EH (cell line): ENCODE measurements around the gene RAB8B.
"Not testable (repeated sequence)": the region's sequence is repeated elsewhere in the genome, so short reads cannot be mapped to it uniquely, and the experiment has no call there.

Experiments used
- DNase-seq: peaks from one replicate; pipeline ENCODE4 v3.0.0-alpha.2; 2015; ENCODE audit warnings: low read depth

RAB8B gene

DNA sequence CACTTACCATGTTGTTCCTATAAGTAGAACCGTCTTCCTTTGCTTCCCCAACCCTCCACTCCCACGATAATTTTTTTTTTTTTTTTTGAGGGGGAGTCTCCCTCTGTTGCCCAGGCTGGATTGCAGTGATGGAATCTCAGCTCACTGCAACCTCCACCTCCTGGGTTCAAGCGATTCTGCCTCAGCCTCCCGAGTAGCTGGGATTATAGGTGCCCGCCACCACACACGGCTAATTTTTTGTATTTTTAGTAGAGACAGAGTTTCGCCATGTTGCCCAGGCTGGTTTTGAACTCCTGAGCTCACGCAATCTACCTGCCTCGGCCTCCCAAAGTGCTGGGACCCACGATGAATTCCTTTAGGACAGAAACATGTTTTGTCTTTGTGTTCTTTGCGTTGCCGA is 19.4 kb downstream of the RAB8B start:
- DNase-seq, result not testable (repeated sequence)

DNA sequence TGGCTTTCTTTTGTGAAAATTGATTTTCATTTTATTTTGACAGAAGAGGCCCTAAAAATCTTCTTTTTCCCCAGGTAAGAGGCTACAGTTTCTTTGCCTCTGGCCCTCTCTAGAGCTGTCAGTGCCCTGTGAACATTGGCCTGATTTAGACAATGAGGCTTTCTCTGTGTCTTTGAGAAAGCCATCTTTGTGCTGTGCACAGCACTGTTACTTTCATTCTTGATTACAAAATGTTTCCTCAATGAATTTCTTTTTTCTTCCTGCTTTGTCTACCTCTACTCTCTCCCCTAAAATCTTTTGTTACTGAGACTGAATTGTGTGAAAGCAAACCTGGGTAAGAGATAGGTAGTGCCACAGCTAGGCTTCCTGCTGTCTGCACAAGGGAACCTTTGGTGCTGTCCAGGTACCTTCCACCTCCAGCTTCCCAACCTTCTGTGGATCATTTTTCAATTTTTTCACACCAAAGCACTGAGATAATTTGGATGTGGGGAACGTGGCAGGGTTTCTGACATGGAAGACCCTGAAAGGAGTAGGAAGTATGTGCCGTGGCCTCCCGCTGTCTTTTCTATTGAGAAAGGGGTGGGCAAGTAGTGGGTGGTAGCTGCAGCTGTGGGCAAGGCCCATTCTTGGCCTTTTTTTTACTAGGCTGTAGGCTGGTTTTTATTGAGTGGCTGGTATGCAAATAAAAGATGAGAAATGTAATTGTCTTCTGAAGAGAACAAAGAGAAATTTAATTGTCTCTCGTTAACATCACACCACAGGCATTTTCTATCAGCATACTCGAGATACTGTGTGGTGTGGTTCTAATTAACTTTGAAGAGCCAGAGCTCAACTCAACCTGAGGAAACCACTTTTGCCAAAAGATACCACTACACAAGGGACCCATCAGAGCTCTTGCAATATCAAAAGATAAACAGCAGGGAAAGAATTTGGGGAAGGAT is 21.0 kb downstream of the RAB8B start:
- DNase-seq, result peak; percentile 55

DNA sequence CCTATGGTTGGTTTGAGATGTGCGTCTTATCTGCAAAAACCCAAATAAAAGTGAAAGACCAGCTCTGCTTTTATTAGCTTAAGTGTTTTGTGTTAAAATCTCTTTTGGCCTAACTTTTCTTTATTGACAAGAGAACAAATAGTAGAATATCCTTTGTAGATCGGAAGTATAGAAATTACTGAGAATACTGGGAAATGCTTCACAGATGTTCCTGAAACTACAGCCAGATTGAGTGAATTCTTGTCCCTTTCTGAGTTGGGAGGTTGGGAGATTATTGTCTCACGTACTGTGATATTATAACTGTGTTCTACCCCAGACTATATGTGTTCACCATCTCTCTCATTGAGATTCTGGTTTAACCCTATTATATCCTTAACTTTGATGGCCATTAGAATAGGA is 21.7 kb downstream of the RAB8B start:
- DNase-seq, result no peak

DNA sequence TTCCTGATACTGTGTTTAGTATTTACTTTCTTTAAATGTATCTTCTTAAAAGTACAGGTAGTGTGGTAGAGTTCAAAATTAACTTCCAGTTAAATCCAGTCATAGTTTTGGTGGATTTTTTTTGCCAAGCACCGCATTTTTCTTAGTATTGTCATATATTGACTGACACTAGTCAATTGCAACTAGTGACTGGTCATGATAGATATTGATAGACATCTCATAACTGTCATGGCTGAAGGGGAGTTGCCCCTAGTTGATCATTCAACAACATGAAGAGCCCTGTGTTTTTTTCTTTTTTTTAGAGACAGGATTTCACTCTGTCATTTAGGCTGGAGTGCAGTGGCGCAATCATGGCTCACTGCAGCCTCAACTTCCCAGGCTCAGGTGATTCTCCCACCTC is 22.1 kb downstream of the RAB8B start:
- no peak for DNase-seq

DNA sequence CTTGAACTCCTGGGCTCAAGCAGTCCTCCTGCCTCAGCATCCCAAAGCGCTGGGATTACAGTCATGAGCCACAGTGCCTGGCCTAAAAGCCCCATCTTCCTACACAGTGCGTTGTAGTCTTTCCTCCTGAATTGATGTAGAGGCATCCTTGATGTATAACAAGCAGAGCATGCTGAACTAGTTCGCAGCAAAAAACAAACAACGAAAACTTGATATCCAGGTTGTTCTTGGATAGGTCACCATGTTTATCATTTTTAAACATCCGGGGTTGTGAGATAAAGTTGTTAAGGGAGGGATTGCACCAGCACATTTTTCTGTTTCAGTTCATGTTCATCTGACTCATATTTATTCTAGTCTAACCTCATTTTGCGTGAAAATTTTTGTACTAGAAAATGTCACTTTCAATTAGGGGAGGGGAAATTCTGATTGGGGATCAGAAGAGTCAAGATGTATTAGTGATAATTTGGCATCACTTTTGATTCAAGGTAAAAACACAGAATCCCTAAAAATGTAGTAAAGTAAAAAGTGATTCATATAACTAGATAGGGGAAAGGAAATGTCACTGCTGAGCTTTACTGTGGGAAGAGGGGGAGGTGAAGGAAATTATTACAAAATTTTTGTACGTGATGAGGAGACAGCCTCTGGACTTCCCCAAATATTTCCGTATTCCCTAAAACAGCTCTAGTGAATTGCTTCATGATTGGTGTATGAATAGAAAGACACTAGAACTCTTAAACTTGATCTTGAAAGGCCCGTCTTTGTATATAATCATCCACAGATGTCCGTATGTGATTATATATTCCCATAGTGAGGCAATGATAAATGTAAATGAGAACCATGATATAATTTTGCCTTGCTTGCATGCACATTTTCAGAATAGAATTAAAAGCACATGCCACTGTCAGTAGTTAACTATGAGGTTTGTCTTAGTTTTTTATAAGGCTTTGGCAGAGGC is 22.9 kb downstream of the RAB8B start:
- DNase-seq, result peak; percentile 86

DNA sequence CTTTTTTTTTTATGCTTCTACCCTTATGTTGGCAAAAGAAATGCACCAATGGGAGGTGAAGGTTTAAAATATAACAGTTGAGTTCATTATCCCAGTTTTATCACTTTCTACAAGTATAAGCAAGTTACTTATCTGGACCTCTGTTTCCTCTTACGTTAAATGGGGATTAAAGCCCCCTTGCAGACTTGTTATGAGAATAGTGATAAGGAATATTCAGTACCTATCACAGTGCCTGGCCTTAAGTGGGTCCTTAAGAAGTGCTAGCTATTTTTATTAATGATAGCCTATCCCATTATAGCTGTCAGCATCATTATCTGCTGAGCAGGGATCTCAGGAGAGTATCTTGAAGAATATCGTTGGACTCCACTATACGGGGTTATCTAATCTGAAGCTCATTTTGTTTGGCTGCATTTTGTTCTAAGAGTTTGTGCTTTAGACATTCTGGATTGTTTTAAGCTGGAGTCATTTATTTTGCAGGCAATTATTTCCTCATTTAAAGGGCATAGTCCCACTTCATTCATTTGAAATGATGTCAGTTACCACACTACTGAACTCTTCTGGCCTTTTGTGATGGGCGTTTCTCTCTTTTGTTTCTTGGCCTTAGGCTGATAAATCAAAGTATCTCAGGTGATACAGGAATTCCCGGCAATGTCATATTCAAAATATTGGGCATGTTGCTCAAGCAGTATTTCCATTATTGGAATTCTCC is 28.8 kb downstream of the RAB8B start:
- peak; percentile 84 for DNase-seq

DNA sequence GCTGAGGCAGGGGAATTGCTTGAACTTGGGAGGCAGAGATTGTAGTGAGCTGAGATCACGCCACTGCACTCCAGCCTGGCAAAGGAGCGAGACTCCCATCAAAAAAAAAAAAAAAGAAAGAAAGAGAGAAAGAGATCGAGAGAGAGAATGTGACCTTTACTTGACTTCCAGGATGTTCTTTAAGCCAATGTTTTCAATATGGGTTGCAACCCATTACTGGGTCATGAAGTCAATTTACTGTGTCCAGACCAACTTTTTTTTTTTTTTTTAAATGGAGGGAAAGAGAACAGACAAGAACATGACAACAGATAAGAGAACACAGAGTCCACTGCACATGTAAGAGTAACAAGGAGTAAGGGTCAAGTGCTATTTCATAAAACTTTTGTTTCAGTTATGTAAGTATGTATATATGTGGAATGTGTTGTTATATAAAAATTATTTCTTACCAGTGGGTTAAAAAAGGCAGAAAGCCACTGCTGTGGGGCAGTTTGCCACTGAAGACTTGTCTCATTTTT is 29.8 kb downstream of the RAB8B start:
- no peak for DNase-seq

DNA sequence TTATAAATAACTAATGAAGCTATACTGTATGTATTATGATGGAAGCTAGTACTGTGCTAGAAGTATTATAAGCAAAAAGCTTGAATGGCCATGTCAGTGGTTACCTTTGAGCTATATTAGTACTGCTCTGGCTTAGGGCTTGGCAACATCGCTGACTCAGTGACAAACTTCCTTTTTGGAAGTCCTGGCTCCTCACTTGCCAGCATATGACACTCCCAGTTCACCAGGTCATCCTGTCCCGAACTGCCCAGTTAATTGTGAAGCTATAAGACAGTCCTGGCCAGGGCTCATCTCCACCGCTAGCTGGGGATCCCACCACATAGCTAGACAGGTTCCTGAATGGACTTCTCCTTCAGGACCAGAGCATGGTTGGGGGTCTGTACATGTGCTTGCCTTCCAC is 31.9 kb downstream of the RAB8B start:
- DNase-seq, result peak; percentile 50

DNA sequence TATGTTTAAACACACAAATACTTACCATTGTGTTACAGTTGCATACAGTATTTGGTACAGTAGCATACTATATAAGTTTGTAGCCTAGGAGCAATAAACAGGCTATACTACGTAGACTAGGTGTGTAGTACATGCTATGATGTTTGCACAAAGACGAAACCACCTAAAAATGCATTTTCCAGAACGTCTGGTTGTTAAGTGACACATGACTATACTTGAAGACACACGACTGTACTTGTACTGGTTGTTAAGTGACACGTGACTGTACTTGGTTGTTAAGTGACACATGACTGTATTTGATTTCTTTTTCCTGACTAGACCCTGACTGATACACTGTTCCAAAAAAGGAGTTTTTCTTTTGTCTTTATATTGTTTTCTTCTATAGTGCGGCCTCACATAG is 34.1 kb downstream of the RAB8B start:
- no peak for DNase-seq

DNA sequence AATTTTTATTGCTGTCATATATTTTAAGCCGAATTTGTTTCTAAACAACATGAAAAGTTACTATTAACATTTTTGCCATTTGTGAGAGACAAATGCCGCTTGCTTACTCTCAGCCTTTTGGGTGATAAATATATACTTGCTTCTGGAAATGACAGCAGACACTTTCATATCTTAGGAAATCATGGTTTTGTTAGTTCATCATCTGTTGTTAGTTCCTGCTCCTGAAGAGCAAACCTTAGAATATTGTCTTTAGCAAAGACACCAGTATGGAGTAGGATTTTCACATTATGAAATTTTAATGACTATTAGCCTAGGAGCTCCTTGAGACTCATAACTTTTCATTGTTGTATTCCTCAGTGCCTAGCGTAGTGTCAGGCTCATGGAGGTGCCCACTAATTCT is 36.0 kb downstream of the RAB8B start:
- no peak for DNase-seq

DNA sequence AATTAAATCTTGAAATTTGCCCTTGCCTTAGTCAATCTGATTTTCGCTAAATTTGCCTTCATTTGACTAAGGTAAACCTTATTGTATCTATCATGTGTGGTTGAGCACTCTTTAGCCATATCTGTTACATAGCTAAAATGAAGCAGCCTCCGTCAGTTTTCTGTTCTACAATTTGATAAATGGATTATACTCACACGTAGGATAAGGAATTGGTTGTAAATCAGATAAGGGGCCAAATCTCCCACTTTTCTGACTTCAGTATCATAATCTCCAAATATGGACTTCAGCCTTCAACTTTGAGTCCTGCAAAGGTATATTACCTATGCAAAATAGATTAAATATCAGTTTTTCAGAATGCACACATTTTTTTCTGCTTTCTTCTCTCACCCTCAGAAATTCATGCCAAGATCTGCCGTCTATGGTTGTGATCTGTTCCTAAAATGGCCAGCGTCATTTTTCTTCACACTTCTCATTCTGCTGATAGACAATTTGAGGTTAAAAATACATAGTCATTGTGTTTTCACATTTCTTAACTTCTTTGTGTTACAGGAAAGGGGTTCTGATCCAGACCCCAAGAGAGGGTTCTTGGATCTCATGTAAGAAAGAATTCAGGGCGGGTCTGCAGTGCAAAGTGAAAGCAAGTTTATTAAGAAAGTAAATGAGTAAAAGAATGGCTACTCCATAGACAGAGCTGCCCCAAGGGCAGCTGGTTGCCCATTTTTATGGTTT is 36.9 kb downstream of the RAB8B start:
- DNase-seq, result no peak

DNA sequence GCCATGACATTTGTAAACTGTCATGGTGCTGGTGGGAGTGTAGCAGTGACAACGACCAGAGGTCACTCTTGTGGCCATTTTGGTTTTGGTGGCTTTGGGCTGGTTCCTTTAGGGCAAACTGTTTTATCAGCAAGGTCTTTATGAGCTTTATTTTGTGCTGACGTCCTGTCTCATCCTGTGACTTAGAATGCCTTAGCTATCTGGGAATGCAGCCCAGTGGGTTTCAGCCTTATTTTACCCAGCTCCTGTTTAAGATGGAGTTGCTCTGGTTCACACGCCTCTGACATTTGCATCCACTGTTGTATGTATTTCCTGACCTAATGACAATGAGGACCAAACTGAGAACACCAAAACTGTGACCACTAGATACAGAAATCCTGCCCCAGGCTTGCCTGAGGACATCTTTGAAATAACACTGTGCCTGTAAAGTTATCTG is 37.6 kb downstream of the RAB8B start:
- peak; percentile 38 for DNase-seq

DNA sequence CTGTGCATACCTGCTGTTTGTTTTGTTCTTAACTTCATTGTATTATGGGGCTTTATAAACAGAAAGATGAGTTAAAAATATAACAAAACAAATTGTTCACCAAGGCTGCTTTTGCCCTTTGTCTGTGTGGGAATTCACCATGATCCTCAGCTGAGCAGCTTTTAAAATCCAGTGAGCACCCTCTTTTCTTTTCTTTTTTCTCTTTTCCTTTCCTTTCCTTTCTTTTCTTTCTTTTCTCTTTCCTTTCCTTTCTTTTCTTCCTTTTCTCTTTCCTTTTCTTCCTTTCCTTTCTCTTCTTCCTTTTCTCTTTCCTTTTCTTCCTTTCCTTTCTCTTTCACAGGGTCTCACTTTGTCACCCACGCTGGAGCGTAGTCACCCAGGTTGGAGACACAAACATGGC is 38.3 kb downstream of the RAB8B start:
- no peak for DNase-seq

DNA sequence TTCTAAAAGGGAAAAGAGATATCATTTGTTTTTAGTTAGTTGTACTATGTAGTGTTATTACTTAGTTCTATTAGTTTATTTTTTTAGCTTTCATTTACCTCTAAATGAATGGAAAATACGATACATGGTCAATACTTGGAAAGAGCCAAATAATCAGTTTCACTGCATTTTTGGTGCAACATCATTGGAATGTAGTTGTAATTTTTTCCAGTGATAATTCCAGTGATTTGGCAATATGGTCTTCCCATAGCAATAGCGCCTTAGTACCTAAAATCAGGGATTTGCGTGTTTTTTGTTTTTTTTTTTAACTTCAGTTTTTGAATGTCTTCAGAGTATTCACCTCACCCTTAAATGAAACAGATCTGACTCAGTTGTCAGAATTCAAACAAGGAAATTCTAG is 41.8 kb downstream of the RAB8B start:
- DNase-seq, result no peak

DNA sequence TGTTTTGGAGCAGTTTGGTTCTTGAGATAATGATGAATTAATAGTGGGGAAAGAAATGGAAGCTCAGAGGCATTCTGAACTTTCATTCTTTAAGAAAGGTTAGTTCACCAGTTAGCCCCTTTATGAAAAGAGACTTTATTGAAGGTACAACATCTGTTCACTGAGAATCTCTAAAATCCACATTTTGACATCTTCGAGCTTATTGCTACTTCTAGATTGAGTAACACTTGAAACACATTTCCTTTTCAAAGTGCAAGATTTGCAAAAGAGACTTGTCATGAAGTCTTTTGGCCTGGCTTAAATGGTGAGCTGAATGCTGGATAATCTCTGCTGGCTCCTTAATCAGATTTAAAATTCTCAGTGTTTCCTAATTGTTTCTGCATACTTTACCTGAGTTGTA is 42.3 kb downstream of the RAB8B start:
- DNase-seq, result no peak

DNA sequence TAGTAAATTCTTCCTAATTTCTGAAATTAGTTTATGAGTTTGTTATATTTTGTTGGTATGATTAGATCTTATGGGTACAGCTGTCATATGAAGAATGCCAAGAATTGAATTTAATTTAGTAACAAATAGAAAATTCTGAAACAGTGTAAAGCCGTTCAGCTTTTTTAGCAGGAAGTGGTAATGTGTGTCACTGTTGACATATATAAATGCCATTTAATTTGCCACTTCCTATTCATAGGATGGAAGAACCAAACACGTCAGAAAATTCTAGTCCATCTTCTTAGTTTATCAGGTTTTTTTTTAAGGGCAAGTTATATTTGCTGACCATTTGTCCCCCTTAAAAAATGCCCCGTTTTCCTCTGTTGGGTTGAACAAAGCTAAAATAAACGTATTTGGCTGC is 43.0 kb downstream of the RAB8B start:
- DNase-seq, result peak; percentile 50

DNA sequence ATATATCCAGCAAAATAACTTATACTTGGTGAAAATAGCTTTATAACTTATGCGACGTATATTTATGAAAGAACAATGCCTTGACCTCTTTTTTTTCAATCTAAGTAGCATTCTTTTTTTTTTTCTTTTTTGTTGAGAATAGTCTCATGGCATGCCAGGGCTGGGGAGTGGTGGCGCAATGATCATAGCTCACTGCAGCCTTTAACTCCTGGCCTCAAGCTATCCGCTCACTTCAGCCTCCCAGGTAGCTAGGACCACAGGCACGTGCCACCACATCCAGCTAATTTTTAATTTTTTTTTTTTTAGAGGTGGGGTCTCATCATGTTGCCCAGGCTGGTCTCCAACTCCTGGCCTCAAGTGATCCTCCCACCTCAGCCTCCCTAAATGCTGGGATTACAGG is 43.5 kb downstream of the RAB8B start:
- DNase-seq, result peak; percentile 42

DNA sequence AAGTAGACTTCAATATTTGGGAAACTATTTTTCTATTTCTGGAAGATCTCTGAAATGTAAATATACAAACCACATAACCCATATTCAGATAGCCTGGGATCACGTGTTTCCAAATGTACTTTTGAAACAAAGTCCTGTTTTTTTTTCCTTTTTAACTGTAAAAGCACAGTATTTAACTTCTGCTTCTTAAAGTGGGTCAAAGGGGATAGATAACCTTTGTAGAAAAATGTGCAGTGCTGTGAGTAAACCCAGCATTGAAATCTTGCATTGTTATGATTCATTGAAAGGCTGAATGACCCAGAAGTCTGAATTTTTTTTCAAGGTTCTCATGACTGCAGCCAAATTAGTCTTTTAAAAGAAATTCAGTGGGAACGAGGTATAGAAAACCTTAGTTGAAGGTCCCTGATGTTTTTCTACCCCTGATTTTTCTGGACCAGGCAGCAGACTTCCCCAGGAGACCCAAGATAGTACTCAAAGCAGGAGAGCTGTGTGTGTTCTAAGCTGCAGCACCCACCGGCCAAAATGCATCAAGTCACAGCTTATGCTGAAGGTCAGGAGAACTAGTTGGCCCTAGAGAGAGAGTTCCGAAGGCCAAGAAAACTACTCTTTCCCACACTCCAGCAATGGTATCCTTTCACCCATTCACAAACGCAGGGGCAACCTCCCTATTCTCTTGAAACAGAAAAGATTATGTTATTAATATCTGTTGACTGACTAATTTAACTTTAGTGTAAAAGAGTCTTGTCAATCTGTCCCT is 44.4 kb downstream of the RAB8B start:
- peak; percentile 78 for DNase-seq

DNA sequence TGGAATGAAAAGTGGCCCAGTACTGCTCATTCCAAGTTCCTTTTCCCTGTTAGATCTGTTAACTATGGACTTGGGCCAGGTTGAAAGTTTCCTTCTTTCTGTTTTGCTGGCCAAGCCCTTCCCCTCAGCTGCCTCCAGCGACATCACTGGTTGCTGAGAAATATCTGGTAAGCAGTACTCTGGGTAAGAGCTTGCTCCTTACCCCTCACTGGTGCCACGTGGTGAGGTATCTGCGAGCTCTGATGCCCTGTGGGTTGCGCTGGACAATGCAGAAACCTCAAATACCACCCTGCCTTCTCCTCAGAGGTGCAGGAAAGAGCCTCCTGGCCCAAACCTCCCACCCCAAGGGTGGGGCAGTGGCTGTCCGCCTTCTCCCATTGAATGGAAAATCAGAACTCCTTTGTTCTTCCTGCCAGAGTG is 45.1 kb downstream of the RAB8B start:
- DNase-seq, result peak; percentile 69

DNA sequence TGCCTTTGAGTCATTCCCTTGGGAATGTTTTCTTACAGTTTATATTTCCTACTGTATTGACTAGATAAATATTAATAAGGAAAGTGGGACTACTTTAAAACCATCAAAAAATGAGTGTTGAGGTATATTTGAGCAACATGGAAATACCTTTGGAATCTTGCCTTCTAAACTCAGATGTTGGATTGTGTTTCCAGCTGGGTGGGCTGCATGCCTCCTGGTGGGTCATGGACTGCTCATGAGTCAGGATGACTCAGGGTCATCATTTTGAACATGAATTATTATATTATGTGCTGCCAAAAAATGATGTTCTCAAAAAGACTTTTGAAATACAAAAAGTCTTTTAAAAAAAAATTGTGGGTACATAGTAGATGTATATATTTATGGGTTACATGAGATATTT is 46.9 kb downstream of the RAB8B start:
- peak; percentile 61 for DNase-seq
